ENCODE measurements around the gene SDHAF3.
"Not testable (repeated sequence)": the region's sequence is repeated elsewhere in the genome, so short reads cannot be mapped to it uniquely, and the experiment has no call there.

Gene SDHAF3

GRCh38 chr7:97118306-97118917 lies 914 bp downstream of the SDHAF3 start:
- H3K27me3 ChIP-seq (replicated peaks; ENCODE audit: control insufficient read depth, insufficient read depth, low read length) = no peaks in the 10 kb centered on the region
- peak overlapping the region; percentile 98 for H3K4me3 ChIP-seq (replicated peaks; ENCODE audit: low read depth, low read length)
- DNase-seq (ENCODE audit: extremely low read depth, insufficient read length) = no peak
- TF ChIP-seq, protein P1, sequence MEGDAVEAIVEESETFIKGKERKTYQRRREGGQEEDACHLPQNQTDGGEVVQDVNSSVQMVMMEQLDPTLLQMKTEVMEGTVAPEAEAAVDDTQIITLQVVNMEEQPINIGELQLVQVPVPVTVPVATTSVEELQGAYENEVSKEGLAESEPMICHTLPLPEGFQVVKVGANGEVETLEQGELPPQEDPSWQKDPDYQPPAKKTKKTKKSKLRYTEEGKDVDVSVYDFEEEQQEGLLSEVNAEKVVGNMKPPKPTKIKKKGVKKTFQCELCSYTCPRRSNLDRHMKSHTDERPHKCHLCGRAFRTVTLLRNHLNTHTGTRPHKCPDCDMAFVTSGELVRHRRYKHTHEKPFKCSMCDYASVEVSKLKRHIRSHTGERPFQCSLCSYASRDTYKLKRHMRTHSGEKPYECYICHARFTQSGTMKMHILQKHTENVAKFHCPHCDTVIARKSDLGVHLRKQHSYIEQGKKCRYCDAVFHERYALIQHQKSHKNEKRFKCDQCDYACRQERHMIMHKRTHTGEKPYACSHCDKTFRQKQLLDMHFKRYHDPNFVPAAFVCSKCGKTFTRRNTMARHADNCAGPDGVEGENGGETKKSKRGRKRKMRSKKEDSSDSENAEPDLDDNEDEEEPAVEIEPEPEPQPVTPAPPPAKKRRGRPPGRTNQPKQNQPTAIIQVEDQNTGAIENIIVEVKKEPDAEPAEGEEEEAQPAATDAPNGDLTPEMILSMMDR (IDR thresholded peaks at IDR 0.05; ENCODE audit: insufficient read depth, low read length, poor library complexity, severe bottlenecking) = no peak
- no peaks in the 10 kb centered on the region for H3K36me3 ChIP-seq (ENCODE audit: control insufficient read depth, insufficient read depth, low read length)

GRCh38 chr7:97119747-97120146 lies 2.2 kb downstream of the SDHAF3 start:
- Histone ChIP-seq H3K27me3 (replicated peaks; ENCODE audit: control insufficient read depth, insufficient read depth, low read length) (no peaks in the 10 kb centered on the region), H3K4me3 (replicated peaks; ENCODE audit: low read depth, low read length) (no peak overlapping the region), H3K36me3 (ENCODE audit: control insufficient read depth, insufficient read depth, low read length) (no peaks in the 10 kb centered on the region)
- no peak for DNase-seq (ENCODE audit: extremely low read depth, insufficient read length)
- TF ChIP-seq, protein P1 (IDR thresholded peaks at IDR 0.05; ENCODE audit: insufficient read depth, low read length, poor library complexity, severe bottlenecking) = no peak

- no peak for DNase-seq (ENCODE audit: extremely low read depth, insufficient read length)
- H3K27me3 ChIP-seq (replicated peaks; ENCODE audit: control insufficient read depth, insufficient read depth, low read length) = no peaks in the 10 kb centered on the region
- no peak overlapping the region for H3K4me3 ChIP-seq (replicated peaks; ENCODE audit: low read depth, low read length)
- TF ChIP-seq, protein P1 (IDR thresholded peaks at IDR 0.05; ENCODE audit: insufficient read depth, low read length, poor library complexity, severe bottlenecking) = no peak
- H3K36me3 ChIP-seq (ENCODE audit: control insufficient read depth, insufficient read depth, low read length) = no peaks in the 10 kb centered on the region
These were observed 3.4 kb downstream of the SDHAF3 start for GRCh38 chr7:97120713-97121457.

DNA sequence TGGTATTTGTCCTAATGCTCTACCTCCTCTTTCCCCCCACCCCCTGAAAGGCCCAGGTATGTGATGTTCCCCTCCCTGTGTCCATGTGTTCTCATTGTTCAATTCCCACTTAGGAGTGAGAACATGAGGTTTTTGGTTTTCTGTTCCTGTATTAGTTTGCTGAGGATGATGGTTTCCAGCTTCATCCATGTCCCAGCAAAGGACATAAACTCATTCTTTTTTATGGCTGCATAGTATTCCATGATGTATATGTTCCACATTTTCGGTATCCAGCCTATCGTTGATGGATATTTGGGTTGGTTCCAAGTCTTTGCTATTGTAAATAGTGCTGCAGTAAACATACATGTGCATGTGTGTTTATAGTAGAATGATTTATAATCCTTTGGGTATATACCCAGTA lies 5.6 kb downstream of the SDHAF3 start:
- H3K27me3 ChIP-seq (replicated peaks; ENCODE audit: control insufficient read depth, insufficient read depth, low read length); DNase-seq (ENCODE audit: extremely low read depth, insufficient read length); H3K36me3 ChIP-seq (ENCODE audit: control insufficient read depth, insufficient read depth, low read length); H3K4me3 ChIP-seq (replicated peaks; ENCODE audit: low read depth, low read length): not testable (repeated sequence)

- Histone ChIP-seq H3K27me3 (replicated peaks; ENCODE audit: control insufficient read depth, insufficient read depth, low read length) (no peaks in the 10 kb centered on the region), H3K36me3 (ENCODE audit: control insufficient read depth, insufficient read depth, low read length) (no peaks in the 10 kb centered on the region), H3K4me3 (replicated peaks; ENCODE audit: low read depth, low read length) (no peak overlapping the region)
- TF ChIP-seq, protein P1 (IDR thresholded peaks at IDR 0.05; ENCODE audit: insufficient read depth, low read length, poor library complexity, severe bottlenecking) = no peak
- no peak for DNase-seq (ENCODE audit: extremely low read depth, insufficient read length)
These were observed 9.1 kb downstream of the SDHAF3 start for GRCh38 chr7:97126483-97127171.

- H3K4me3 ChIP-seq (replicated peaks; ENCODE audit: low read depth, low read length) = no peak overlapping the region
- no peaks in the 10 kb centered on the region for H3K27me3 ChIP-seq (replicated peaks; ENCODE audit: control insufficient read depth, insufficient read depth, low read length)
- no peak for DNase-seq (ENCODE audit: extremely low read depth, insufficient read length)
- TF ChIP-seq, protein P1 (IDR thresholded peaks at IDR 0.05; ENCODE audit: insufficient read depth, low read length, poor library complexity, severe bottlenecking) = no peak
- H3K36me3 ChIP-seq (ENCODE audit: control insufficient read depth, insufficient read depth, low read length) = no peaks in the 10 kb centered on the region
These were observed 11.2 kb downstream of the SDHAF3 start for GRCh38 chr7:97128736-97129135.
